ENCODE results near the gene HBG1.

DNA sequence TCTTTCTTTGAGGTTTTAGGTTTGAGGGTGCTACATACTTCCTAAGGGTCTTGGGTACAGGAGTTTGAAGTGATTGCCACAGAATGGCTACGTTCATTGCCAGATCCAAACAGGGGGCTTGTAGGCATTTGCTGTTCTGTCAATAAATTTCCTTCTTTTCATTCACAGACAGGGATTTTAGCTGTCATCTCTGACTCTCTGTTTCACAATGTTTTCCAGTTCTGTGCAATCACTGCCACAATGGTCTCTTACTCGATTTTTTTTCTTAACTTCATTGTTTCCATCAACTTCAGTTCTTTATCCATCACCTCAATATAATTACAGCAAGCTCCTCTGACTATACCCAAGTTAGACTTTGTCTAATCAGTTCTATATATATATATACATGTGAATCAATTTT, 9.2 kb downstream of the HBG1 start:
- TF ChIP-seq, protein P1, sequence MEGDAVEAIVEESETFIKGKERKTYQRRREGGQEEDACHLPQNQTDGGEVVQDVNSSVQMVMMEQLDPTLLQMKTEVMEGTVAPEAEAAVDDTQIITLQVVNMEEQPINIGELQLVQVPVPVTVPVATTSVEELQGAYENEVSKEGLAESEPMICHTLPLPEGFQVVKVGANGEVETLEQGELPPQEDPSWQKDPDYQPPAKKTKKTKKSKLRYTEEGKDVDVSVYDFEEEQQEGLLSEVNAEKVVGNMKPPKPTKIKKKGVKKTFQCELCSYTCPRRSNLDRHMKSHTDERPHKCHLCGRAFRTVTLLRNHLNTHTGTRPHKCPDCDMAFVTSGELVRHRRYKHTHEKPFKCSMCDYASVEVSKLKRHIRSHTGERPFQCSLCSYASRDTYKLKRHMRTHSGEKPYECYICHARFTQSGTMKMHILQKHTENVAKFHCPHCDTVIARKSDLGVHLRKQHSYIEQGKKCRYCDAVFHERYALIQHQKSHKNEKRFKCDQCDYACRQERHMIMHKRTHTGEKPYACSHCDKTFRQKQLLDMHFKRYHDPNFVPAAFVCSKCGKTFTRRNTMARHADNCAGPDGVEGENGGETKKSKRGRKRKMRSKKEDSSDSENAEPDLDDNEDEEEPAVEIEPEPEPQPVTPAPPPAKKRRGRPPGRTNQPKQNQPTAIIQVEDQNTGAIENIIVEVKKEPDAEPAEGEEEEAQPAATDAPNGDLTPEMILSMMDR (IDR thresholded peaks at IDR 0.05): no peak
- TF ChIP-seq POLR2A (IDR thresholded peaks at IDR 0.05): no peak
